Testis (tissue), 2 donors: Measurements from ENCODE around the gene OGFOD3.

Experiments
- POLR2A ChIP-seq: fragments of 450-650 bp; IDR thresholded peaks from one replicate; pipeline ENCODE4 v1.6.1; 2017; ENCODE audit warnings: antibody characterized with exemption, mild to moderate bottlenecking, moderate library complexity
- TF ChIP-seq, protein P1 (sequence below), 3 experiments: fragments of 450-650 bp in 2 of 3; fragments of 200-600 bp in 1 of 3; sonication (generic) in 1 of 3; IDR thresholded peaks; one replicate each; pipeline ENCODE4 v1.5.1; 2016 to 2019; ENCODE audit warnings: antibody characterized with exemption in 3 of 3, mild to moderate bottlenecking in 2 of 3, moderate library complexity in 1 of 3

DNA sequence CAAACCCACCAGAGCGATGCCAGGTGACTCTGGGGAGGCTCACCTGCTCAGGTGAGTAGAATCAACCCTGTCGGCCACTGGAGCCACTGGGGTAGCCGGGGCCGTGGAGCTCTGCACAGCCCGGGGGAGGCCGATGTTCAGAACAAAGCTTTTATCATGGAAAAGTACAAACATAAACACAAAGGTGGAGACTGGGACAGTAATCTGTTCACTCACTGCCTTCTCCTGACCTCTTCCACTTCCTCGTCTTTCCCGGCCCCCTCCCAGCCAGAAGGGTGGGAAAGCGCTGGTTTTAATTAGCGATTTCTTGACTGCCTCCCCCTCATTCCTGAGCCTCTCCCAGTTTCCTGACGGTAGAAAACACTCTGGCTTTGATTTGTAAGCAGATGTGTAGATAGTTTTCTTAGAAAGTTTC, 69.1 kb downstream of the OGFOD3 start:
- TF ChIP-seq, protein P1, sequence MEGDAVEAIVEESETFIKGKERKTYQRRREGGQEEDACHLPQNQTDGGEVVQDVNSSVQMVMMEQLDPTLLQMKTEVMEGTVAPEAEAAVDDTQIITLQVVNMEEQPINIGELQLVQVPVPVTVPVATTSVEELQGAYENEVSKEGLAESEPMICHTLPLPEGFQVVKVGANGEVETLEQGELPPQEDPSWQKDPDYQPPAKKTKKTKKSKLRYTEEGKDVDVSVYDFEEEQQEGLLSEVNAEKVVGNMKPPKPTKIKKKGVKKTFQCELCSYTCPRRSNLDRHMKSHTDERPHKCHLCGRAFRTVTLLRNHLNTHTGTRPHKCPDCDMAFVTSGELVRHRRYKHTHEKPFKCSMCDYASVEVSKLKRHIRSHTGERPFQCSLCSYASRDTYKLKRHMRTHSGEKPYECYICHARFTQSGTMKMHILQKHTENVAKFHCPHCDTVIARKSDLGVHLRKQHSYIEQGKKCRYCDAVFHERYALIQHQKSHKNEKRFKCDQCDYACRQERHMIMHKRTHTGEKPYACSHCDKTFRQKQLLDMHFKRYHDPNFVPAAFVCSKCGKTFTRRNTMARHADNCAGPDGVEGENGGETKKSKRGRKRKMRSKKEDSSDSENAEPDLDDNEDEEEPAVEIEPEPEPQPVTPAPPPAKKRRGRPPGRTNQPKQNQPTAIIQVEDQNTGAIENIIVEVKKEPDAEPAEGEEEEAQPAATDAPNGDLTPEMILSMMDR (IDR thresholded peaks at IDR 0.05) = no peak
- TF ChIP-seq POLR2A = no peak
